Gastroesophageal sphincter (tissue), 4 donors: ENCODE results near the gene SLC41A2. TPM values are rescaled to one million over a fixed set of nuclear protein-coding genes. Genes with fewer than 3 reads are reported as not detected.

ENCODE experiments used
- ATAC-seq: fragments of 150-250 bp; one replicate; pipeline ENCODE4 v1.9.1; 2016; ENCODE audit warnings: mild to moderate bottlenecking, moderate library complexity
- H3K27ac ChIP-seq, 4 donors: fragments of 200-600 bp; sonication (generic) in 3 of 4; 1 replicate in 3 of 4; 2 replicates in 1 of 4; pipeline ENCODE4 v1.5.1; 2016 to 2019
- H3K27me3 ChIP-seq: fragments of 200-600 bp; sonication (generic); one replicate; pipeline ENCODE4 v1.5.1; 2019
- H3K36me3 ChIP-seq, 2 donors: fragments of 200-600 bp; sonication (generic); one replicate each; pipeline ENCODE4 v1.5.1; 2019; ENCODE audit warnings: control low read depth in 1 of 2
- H3K4me1 ChIP-seq, 3 donors: fragments of 200-600 bp; sonication (generic); 1 replicate in 2 of 3; 2 replicates in 1 of 3; pipeline ENCODE4 v1.5.1; 2016 to 2019; ENCODE audit warnings: control low read depth in 2 of 3
- H3K4me3 ChIP-seq, 2 donors: fragments of 200-600 bp; sonication (generic); one replicate each; pipeline ENCODE4 v1.5.1; 2019; ENCODE audit warnings: mild to moderate bottlenecking in 1 of 2, moderate library complexity in 1 of 2
- H3K9me3 ChIP-seq, 3 donors: fragments of 200-600 bp; sonication (generic); one replicate each; pipeline ENCODE4 v1.5.1; 2017 to 2019; ENCODE audit warnings: control low read depth in 2 of 3
- EP300 ChIP-seq: sonication (generic); formaldehyde crosslinking; IDR thresholded peaks from one replicate; pipeline ENCODE4 v1.6.1; 2017; ENCODE audit warnings: antibody characterized with exemption, mild to moderate bottlenecking
- POLR2A ChIP-seq, 2 donors: fragments of 450-650 bp; IDR thresholded peaks; one replicate each; pipeline ENCODE4 v1.6.1; 2017; ENCODE audit warnings: antibody characterized with exemption in 2 of 2, mild to moderate bottlenecking in 2 of 2, moderate library complexity in 1 of 2
- POLR2AphosphoS5 ChIP-seq: sonication (generic); formaldehyde crosslinking; IDR thresholded peaks from one replicate; pipeline ENCODE4 v1.6.1; 2017; ENCODE audit warnings: antibody characterized with exemption
- WGBS, 2 donors: methylation state at CpG; one replicate each; pipeline ENCODE4 v1.1.5; 2018; ENCODE audit warnings: low coverage in 1 of 2; 5-methylcytosine and 5-hydroxymethylcytosine counted together
- total RNA-seq, 4 donors: library from RNA; depleted of rRNA; stranded (reverse); fragments of >200 nt; gene quantifications; one replicate each; pipeline ENCODE4 v1.1.0, GENCODE V29; 2016
- TF ChIP-seq, protein P1 (sequence below), 4 experiments: fragments of 200-600 bp in 2 of 4; fragments of 450-650 bp in 2 of 4; sonication (generic) in 1 of 4; IDR thresholded peaks; one replicate each; pipeline ENCODE4 v1.5.1; 2017 to 2019; ENCODE audit warnings: antibody characterized with exemption in 4 of 4, mild to moderate bottlenecking in 2 of 4, moderate library complexity in 2 of 4

The SLC41A2 gene
- total RNA-seq, 4 donors from 2014 or later: 24.1 to 95.4 (median 49.4) TPM

DNA sequence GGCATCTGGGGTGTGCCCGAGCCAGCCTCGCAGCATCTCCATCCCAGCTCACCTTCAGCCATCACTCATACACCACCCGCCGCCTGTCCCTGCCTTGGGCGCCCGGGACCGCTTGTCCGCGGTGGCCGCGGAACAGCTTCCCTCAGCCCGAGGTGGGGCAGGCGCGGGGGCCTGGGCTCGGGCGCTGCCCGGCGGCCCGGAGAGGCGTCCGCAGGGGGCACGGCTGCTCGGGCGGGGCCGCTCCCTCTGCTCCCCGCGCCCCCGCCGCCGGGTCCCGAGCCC, 430 bp downstream of the SLC41A2 start:
- Histone ChIP-seq H3K9me3 (no peaks in the 10 kb centered on the region), H3K4me1 (peaks cover 0 to 28% (median 3%) of the 10 kb centered on the region in 3 donors), H3K27ac (peak overlapping the region in 3 of 4 donors; percentile 69 to 84 (median 78)), H3K36me3 (no peaks in the 10 kb centered on the region), H3K27me3 (peaks cover 2% of the 10 kb centered on the region), H3K4me3 (peak overlapping the region; percentile 72 to 88)
- no peak for TF ChIP-seq POLR2A (IDR thresholded peaks at IDR 0.05)
- TF ChIP-seq, protein P1, sequence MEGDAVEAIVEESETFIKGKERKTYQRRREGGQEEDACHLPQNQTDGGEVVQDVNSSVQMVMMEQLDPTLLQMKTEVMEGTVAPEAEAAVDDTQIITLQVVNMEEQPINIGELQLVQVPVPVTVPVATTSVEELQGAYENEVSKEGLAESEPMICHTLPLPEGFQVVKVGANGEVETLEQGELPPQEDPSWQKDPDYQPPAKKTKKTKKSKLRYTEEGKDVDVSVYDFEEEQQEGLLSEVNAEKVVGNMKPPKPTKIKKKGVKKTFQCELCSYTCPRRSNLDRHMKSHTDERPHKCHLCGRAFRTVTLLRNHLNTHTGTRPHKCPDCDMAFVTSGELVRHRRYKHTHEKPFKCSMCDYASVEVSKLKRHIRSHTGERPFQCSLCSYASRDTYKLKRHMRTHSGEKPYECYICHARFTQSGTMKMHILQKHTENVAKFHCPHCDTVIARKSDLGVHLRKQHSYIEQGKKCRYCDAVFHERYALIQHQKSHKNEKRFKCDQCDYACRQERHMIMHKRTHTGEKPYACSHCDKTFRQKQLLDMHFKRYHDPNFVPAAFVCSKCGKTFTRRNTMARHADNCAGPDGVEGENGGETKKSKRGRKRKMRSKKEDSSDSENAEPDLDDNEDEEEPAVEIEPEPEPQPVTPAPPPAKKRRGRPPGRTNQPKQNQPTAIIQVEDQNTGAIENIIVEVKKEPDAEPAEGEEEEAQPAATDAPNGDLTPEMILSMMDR (IDR thresholded peaks at IDR 0.05): no peak
- no peak for TF ChIP-seq POLR2AphosphoS5
- no peak for TF ChIP-seq EP300
- ATAC-seq: peak; percentile 42
- 0% methylated on average over 2 to 9 of the region's 31 CpGs for WGBS, 2 donors

DNA sequence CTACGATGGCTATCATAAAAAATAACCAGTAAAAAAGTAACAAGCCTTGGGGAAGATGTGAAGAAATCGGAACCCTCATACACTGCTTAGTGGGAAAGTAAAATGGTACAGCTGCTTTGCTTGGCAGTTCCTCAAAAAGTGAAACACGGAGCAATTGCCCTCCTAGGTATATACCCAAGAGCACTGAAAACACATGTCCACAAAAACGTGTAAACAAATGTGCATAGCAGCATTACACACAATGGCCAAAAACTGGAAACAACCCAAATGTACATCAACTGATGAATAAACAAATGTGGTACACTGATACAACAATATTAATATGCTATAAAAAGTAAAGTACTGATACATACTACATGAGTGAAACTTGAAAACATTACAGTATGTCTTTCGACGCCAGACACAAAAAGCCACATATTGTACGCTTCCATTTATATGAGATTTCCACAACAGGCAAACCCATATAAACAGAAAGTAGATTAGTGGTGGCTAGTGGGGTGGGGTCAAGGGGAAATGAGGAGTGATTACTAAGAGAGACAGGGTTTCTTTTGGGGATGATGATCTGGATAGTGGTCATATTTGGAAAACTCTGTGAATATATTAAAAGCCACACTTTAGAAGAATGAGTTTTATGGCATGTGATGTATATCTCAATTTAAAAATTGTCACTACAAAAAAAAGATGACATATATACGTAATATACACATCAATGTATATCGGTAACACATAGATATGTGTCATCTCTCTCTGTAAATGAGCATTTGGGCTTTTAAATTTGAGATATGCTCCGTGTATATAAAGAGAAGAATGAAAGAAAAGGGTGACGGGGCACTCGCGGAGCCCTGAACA, 996 bp downstream of the SLC41A2 start:
- H3K27ac ChIP-seq: peak overlapping the region in 3 of 4 donors; percentile 69 to 84 (median 78)
- H3K9me3 ChIP-seq: no peaks in the 10 kb centered on the region
- WGBS, 2 donors: 29 to 38% methylated on average over 13 of the region's 13 CpGs
- H3K4me3 ChIP-seq: peak overlapping the region; percentile 72 to 88
- H3K27me3 ChIP-seq: no peaks in the 10 kb centered on the region
- no peaks in the 10 kb centered on the region for H3K36me3 ChIP-seq
- ATAC-seq: no peak
- peaks cover 0 to 28% (median 3%) of the 10 kb centered on the region in 3 donors for H3K4me1 ChIP-seq
- no peak for TF ChIP-seq EP300
- TF ChIP-seq, protein P1 (IDR thresholded peaks at IDR 0.05): no peak
- TF ChIP-seq POLR2AphosphoS5: no peak
- TF ChIP-seq POLR2A (IDR thresholded peaks at IDR 0.05): no peak

DNA sequence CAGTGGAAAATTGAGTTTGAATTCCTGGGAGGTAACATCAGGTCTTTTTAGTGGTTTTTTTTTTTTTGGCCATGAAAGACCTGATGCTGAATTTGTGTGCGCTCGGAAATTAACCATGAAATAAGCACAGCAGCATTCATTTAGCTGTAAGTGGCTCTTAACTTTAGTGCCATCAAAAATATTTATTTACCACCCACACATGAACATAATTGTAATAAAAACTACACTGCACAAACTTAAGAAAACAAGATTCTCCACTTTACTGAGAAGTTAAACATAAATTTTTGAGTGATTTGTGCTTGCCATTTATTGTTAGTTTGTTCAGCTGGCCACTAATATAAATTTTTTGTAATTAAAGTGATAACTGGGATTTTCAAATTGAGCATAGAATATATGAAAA, 2.4 kb downstream of the SLC41A2 start:
- H3K4me3 ChIP-seq: no peak overlapping the region
- no peaks in the 10 kb centered on the region for H3K27me3 ChIP-seq
- no peak overlapping the region for H3K27ac ChIP-seq
- H3K36me3 ChIP-seq: no peaks in the 10 kb centered on the region
- 87% methylated on average over 2 of the region's 2 CpGs; no CpG with 5 or more reads in 1 of the 2 donors for WGBS, 2 donors
- peaks cover 0 to 28% (median 3%) of the 10 kb centered on the region in 3 donors for H3K4me1 ChIP-seq
- no peaks in the 10 kb centered on the region for H3K9me3 ChIP-seq
- TF ChIP-seq POLR2A (IDR thresholded peaks at IDR 0.05) (no peak), POLR2AphosphoS5 (no peak), EP300 (no peak)
- TF ChIP-seq, protein P1 (IDR thresholded peaks at IDR 0.05): no peak
- ATAC-seq: no peak

DNA sequence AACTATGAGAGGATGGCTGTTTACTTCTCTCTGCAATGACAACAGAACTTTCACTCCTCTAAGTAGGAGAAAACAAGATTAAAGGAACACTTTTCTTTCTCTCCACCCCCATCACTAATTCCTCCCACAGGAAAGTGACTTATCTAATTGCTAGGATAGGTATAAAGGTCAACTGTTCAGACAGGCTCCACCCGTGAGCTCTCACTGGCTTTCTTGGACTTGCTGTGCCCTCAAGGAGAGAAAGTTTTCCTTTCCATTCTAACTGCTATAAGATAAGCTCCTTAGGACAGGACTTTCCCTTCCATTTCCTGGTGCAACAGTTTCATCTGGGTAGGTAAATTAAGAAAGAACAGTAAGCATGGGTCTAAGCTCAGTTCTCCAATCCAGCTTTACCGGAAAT, 4.8 kb downstream of the SLC41A2 start:
- Histone ChIP-seq H3K9me3 (no peaks in the 10 kb centered on the region), H3K36me3 (no peaks in the 10 kb centered on the region), H3K4me1 (peaks cover 0 to 11% (median 0%) of the 10 kb centered on the region in 3 donors), H3K27me3 (no peaks in the 10 kb centered on the region), H3K27ac (no peak overlapping the region), H3K4me3 (no peak overlapping the region)
- no peak for ATAC-seq
- TF ChIP-seq POLR2A (IDR thresholded peaks at IDR 0.05) (no peak), POLR2AphosphoS5 (no peak), EP300 (no peak)
- TF ChIP-seq, protein P1 (IDR thresholded peaks at IDR 0.05): no peak
- WGBS, 2 donors: 71 to 88% methylated on average over 2 of the region's 2 CpGs

DNA sequence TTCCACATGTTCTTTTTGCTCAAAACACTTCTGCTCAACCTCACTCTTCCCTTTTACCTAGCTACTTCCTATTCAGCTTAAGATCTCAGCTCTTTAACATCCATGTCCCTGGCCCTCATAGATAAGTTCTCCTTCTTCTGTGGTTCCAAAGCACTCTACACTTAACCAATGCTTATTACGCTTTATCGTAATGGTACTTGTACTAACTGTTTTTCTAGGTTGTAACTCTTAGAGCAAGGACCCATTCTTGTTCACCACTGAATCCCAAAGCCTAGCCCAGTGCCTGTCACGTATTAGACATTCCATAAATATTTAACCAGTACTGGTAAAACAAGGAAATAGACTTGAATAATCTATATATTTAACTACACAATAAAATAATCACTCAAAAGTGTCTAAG, 5.3 kb downstream of the SLC41A2 start:
- peaks cover 0 to 11% (median 0%) of the 10 kb centered on the region in 3 donors for H3K4me1 ChIP-seq
- 81 to 89% methylated on average over 3 of the region's 3 CpGs for WGBS, 2 donors
- no peak overlapping the region for H3K27ac ChIP-seq
- H3K27me3 ChIP-seq: no peaks in the 10 kb centered on the region
- no peaks in the 10 kb centered on the region for H3K36me3 ChIP-seq
- no peak for ATAC-seq
- no peak overlapping the region for H3K4me3 ChIP-seq
- TF ChIP-seq POLR2AphosphoS5: no peak
- no peak for TF ChIP-seq EP300
- TF ChIP-seq, protein P1 (IDR thresholded peaks at IDR 0.05): no peak
- TF ChIP-seq POLR2A (IDR thresholded peaks at IDR 0.05): no peak
- H3K9me3 ChIP-seq: no peaks in the 10 kb centered on the region
